GM12878 (cell line): ENCODE measurements around the gene CAMK2D. TPM values are rescaled to one million over a fixed set of nuclear protein-coding genes. Genes with fewer than 3 reads are reported as not detected.
A peak's percentile ranks its signal among the peaks of the same experiment; 100 is the strongest.

Source experiments
- ATF7 ChIP-seq: fragments of 450-650 bp; IDR thresholded peaks from 2 replicates; pipeline ENCODE4 v1.6.1; 2016; ENCODE audit warnings: low read depth, mild to moderate bottlenecking
- BACH1 ChIP-seq: fragments of 450-650 bp; IDR thresholded peaks from 2 replicates; pipeline ENCODE4 v1.6.1; 2017; ENCODE audit warnings: mild to moderate bottlenecking, borderline replicate concordance
- BMI1 ChIP-seq: fragments of 450-650 bp; IDR thresholded peaks from 2 replicates; pipeline ENCODE4 v1.6.1; 2016; ENCODE audit warnings: mild to moderate bottlenecking, moderate library complexity, borderline replicate concordance
- CHD1 ChIP-seq: IDR thresholded peaks from 2 replicates; pipeline ENCODE4 v1.6.1; 2012; ENCODE audit warnings: low read depth, low read length, improper control_type of control experiment
- CREM ChIP-seq: IDR thresholded peaks from 2 replicates; pipeline ENCODE4 v1.6.1; 2014; ENCODE audit warnings: antibody characterized with exemption, low read depth
- EED ChIP-seq: sonication (generic); IDR thresholded peaks from 2 replicates; pipeline ENCODE4 v1.6.1; 2016; ENCODE audit warnings: antibody characterized with exemption, low read depth
- FOXK2 ChIP-seq: fragments of 450-650 bp; IDR thresholded peaks from 2 replicates; pipeline ENCODE4 v1.6.1; 2017; ENCODE audit warnings: mild to moderate bottlenecking, moderate library complexity
- FOXM1 ChIP-seq: IDR thresholded peaks from 2 replicates; pipeline ENCODE4 v1.6.1; 2012; ENCODE audit warnings: low read depth, mild to moderate bottlenecking, inconsistent platforms, low read length, moderate library complexity
- KLF5 ChIP-seq: fragments of 450-650 bp; IDR thresholded peaks from 2 replicates; pipeline ENCODE4 v1.6.1; 2014; ENCODE audit warnings: mild to moderate bottlenecking; ENCODE audit not compliant: partially characterized antibody
- MTA2 ChIP-seq: fragments of 450-650 bp; IDR thresholded peaks from 2 replicates; pipeline ENCODE4 v1.6.1; 2016; ENCODE audit warnings: low read depth, mild to moderate bottlenecking, moderate library complexity
- PAX5 ChIP-seq: IDR thresholded peaks from 2 replicates; pipeline ENCODE4 v1.6.1; 2011; ENCODE audit warnings: low read depth, low read length, borderline replicate concordance
- SREBF1 ChIP-seq: IDR thresholded peaks from 2 replicates; pipeline ENCODE4 v1.6.1; 2012; ENCODE audit warnings: mild to moderate bottlenecking, low read length
- TCF3 ChIP-seq: IDR thresholded peaks from 2 replicates; pipeline ENCODE4 v1.6.1; 2012; ENCODE audit warnings: low read depth, mild to moderate bottlenecking, low read length, borderline replicate concordance; ENCODE audit not compliant: insufficient read depth
- TCF7 ChIP-seq: IDR thresholded peaks from 2 replicates; pipeline ENCODE4 v1.6.1; 2014; ENCODE audit warnings: antibody characterized with exemption, borderline replicate concordance
- ZBED1 ChIP-seq: IDR thresholded peaks from 2 replicates; pipeline ENCODE4 v1.6.1; 2016; ENCODE audit warnings: borderline replicate concordance
- ZZZ3 ChIP-seq: IDR thresholded peaks from 2 replicates; pipeline ENCODE4 v1.6.1; 2011; ENCODE audit warnings: low read depth; ENCODE audit not compliant: control insufficient read depth, insufficient read length
- polyA plus RNA-seq, 11 experiments: library from polyadenylated mRNA; depleted of rRNA in 4 of 11; unstranded in 6 of 11; stranded (reverse) in 5 of 11; fragments of >200 nt; fragmentation: Nextera tagmentation in 4 of 11; fragmentation: Illumina TruSeq in 1 of 11; extraction: Ambion mirVana in 4 of 11; extraction: Trizol in 1 of 11; gene quantifications; 1 replicate in 1 of 11; 2 replicates in 10 of 11; pipeline versions ENCODE4 v1.2.1 to v1.2.3, GENCODE V29; 2011 to 2016; ENCODE audit warnings: inconsistent platforms in 2 of 11, missing spikeins in 2 of 11, low read depth in 1 of 11
- total RNA-seq, 4 experiments: library from RNA; depleted of rRNA in 3 of 4; stranded (reverse); fragments of >200 nt in 3 of 4; fragmentation: Illumina TruSeq in 1 of 4; extraction: Trizol in 1 of 4; gene quantifications; 2 replicates each; pipeline versions ENCODE4 v1.2.1 to v1.2.3, GENCODE V29; 2013 to 2021
- TF ChIP-seq, protein P1 (sequence below): fragments of 450-650 bp; IDR thresholded peaks from 2 replicates; pipeline ENCODE4 v1.6.1; 2017; ENCODE audit warnings: antibody characterized with exemption, mild to moderate bottlenecking, moderate library complexity
- TF ChIP-seq, protein P2 (sequence below): fragments of 450-650 bp; IDR thresholded peaks from 2 replicates; pipeline ENCODE4 v1.6.1; 2017; ENCODE audit warnings: low read depth, mild to moderate bottlenecking, moderate library complexity
- TF ChIP-seq, protein P3 (sequence below): IDR thresholded peaks from 2 replicates; pipeline ENCODE4 v1.6.1; 2011; ENCODE audit warnings: low read depth, low read length, improper control_type of control experiment, borderline replicate concordance
- TF ChIP-seq, protein P4 (sequence below): fragments of 450-650 bp; IDR thresholded peaks from 2 replicates; pipeline ENCODE4 v1.6.1; 2017; ENCODE audit warnings: mild to moderate bottlenecking
- TF ChIP-seq, protein P5 (sequence below): fragments of 150-350 bp; IDR thresholded peaks from 2 replicates; pipeline ENCODE4 v1.6.1; 2016; ENCODE audit warnings: low read depth, low read length

CAMK2D gene
- total and polyA plus RNA-seq, 10 of the 15 experiments (the other 5 are each of a cell fraction or from before 2014, with no cell fraction given) = 6.9 to 88.5 (median 12.9) TPM

DNA sequence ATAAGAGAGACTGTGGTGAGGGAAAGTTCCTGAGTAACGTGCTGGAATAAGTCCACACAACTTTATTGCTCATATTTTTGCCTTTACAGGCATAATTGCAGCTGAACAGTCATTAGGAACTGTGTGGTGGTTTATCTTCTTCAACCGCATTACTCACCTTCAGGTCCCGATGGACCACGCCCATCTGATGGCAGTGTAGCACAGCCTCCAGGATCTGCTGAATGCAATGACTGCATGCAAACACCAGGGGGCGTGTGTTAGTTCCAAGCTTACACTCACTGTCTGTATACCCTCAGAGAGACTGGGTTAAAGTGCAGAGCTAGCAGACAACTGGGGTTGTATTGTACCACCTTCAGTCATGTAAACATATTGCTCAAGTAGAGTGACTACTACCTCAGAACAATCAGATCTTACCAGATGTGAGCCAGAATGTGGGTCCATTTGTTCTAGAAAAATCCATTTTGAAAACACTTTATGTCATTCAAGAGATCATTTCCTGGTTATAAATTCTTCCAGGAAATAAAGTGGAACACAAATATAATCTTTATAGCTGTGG, 214.0 kb downstream of the CAMK2D start (continued):
- TF ChIP-seq, protein P1, sequence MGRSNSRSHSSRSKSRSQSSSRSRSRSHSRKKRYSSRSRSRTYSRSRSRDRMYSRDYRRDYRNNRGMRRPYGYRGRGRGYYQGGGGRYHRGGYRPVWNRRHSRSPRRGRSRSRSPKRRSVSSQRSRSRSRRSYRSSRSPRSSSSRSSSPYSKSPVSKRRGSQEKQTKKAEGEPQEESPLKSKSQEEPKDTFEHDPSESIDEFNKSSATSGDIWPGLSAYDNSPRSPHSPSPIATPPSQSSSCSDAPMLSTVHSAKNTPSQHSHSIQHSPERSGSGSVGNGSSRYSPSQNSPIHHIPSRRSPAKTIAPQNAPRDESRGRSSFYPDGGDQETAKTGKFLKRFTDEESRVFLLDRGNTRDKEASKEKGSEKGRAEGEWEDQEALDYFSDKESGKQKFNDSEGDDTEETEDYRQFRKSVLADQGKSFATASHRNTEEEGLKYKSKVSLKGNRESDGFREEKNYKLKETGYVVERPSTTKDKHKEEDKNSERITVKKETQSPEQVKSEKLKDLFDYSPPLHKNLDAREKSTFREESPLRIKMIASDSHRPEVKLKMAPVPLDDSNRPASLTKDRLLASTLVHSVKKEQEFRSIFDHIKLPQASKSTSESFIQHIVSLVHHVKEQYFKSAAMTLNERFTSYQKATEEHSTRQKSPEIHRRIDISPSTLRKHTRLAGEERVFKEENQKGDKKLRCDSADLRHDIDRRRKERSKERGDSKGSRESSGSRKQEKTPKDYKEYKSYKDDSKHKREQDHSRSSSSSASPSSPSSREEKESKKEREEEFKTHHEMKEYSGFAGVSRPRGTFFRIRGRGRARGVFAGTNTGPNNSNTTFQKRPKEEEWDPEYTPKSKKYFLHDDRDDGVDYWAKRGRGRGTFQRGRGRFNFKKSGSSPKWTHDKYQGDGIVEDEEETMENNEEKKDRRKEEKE = no peak
- peak; percentile 84 for TF ChIP-seq PAX5
- TF ChIP-seq TCF7 = peak; percentile 82
- peak; percentile 99 for TF ChIP-seq MTA2
- TF ChIP-seq FOXK2 = no peak
- TF ChIP-seq ZBED1 = peak; percentile 89; the same call in 1 of the 2 replicates
- TF ChIP-seq, protein P2, sequence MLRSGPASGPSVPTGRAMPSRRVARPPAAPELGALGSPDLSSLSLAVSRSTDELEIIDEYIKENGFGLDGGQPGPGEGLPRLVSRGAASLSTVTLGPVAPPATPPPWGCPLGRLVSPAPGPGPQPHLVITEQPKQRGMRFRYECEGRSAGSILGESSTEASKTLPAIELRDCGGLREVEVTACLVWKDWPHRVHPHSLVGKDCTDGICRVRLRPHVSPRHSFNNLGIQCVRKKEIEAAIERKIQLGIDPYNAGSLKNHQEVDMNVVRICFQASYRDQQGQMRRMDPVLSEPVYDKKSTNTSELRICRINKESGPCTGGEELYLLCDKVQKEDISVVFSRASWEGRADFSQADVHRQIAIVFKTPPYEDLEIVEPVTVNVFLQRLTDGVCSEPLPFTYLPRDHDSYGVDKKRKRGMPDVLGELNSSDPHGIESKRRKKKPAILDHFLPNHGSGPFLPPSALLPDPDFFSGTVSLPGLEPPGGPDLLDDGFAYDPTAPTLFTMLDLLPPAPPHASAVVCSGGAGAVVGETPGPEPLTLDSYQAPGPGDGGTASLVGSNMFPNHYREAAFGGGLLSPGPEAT = peak; percentile 87
- TF ChIP-seq BMI1 = peak; percentile 28; the same call in 1 of the 2 replicates
- TF ChIP-seq CHD1 = no peak
- TF ChIP-seq FOXM1 = peak; percentile 92
- TF ChIP-seq EED = peak; percentile 95
- TF ChIP-seq, protein P3, sequence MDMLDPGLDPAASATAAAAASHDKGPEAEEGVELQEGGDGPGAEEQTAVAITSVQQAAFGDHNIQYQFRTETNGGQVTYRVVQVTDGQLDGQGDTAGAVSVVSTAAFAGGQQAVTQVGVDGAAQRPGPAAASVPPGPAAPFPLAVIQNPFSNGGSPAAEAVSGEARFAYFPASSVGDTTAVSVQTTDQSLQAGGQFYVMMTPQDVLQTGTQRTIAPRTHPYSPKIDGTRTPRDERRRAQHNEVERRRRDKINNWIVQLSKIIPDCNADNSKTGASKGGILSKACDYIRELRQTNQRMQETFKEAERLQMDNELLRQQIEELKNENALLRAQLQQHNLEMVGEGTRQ = no peak
- TF ChIP-seq ATF7 = peak; percentile 98
- TF ChIP-seq BACH1 = peak; percentile 94
- no peak for TF ChIP-seq SREBF1
- TF ChIP-seq CREM = peak; percentile 91
- TF ChIP-seq TCF3 = peak; percentile 62; the same call in 1 of the 2 replicates
- TF ChIP-seq, protein P4, sequence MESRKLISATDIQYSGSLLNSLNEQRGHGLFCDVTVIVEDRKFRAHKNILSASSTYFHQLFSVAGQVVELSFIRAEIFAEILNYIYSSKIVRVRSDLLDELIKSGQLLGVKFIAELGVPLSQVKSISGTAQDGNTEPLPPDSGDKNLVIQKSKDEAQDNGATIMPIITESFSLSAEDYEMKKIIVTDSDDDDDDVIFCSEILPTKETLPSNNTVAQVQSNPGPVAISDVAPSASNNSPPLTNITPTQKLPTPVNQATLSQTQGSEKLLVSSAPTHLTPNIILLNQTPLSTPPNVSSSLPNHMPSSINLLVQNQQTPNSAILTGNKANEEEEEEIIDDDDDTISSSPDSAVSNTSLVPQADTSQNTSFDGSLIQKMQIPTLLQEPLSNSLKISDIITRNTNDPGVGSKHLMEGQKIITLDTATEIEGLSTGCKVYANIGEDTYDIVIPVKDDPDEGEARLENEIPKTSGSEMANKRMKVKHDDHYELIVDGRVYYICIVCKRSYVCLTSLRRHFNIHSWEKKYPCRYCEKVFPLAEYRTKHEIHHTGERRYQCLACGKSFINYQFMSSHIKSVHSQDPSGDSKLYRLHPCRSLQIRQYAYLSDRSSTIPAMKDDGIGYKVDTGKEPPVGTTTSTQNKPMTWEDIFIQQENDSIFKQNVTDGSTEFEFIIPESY = no peak
- TF ChIP-seq ZZZ3 = no peak
- TF ChIP-seq, protein P5, sequence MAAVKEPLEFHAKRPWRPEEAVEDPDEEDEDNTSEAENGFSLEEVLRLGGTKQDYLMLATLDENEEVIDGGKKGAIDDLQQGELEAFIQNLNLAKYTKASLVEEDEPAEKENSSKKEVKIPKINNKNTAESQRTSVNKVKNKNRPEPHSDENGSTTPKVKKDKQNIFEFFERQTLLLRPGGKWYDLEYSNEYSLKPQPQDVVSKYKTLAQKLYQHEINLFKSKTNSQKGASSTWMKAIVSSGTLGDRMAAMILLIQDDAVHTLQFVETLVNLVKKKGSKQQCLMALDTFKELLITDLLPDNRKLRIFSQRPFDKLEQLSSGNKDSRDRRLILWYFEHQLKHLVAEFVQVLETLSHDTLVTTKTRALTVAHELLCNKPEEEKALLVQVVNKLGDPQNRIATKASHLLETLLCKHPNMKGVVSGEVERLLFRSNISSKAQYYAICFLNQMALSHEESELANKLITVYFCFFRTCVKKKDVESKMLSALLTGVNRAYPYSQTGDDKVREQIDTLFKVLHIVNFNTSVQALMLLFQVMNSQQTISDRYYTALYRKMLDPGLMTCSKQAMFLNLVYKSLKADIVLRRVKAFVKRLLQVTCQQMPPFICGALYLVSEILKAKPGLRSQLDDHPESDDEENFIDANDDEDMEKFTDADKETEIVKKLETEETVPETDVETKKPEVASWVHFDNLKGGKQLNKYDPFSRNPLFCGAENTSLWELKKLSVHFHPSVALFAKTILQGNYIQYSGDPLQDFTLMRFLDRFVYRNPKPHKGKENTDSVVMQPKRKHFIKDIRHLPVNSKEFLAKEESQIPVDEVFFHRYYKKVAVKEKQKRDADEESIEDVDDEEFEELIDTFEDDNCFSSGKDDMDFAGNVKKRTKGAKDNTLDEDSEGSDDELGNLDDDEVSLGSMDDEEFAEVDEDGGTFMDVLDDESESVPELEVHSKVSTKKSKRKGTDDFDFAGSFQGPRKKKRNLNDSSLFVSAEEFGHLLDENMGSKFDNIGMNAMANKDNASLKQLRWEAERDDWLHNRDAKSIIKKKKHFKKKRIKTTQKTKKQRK = no peak
- no peak for TF ChIP-seq KLF5
